ENCODE results near the gene MEF2C. TPM values are rescaled to one million over a fixed set of nuclear protein-coding genes. Genes with fewer than 3 reads are reported as not detected.

Gene MEF2C
- total RNA-seq, 1 experiment from 2014 or later = 1.7 TPM

GRCh38 chr5:88765798-88766197, 117.2 kb downstream of the MEF2C start:
- no peak for TF ChIP-seq MLX (CRISPR knock-in tag; IDR thresholded peaks at IDR 0.05)
- no peak for TF ChIP-seq SMAD4 (CRISPR knock-in tag; IDR thresholded peaks at IDR 0.05)
- no peak for TF ChIP-seq ATF2 (CRISPR knock-in tag; IDR thresholded peaks at IDR 0.05; ENCODE audit: borderline replicate concordance, low read depth)
- TF ChIP-seq GRHL2 (CRISPR knock-in tag; IDR thresholded peaks at IDR 0.05; ENCODE audit: insufficient replicate concordance, severe bottlenecking) = no peak
- no peak for TF ChIP-seq MAX (CRISPR knock-in tag; IDR thresholded peaks at IDR 0.05)
- no peak for TF ChIP-seq PRDM15 (CRISPR knock-in tag; IDR thresholded peaks at IDR 0.05)
- no peak for TF ChIP-seq PREB (CRISPR knock-in tag; IDR thresholded peaks at IDR 0.05; ENCODE audit: borderline replicate concordance)
- no peak for TF ChIP-seq JUN (CRISPR knock-in tag; IDR thresholded peaks at IDR 0.05)
- TF ChIP-seq MXD4 (CRISPR knock-in tag; IDR thresholded peaks at IDR 0.05; ENCODE audit: borderline replicate concordance) = no peak
- no peak for TF ChIP-seq FOXP4 (CRISPR knock-in tag; IDR thresholded peaks at IDR 0.05)
- TF ChIP-seq HMGXB4 (CRISPR knock-in tag; IDR thresholded peaks at IDR 0.05) = no peak
- no peak for TF ChIP-seq CTCF (IDR thresholded peaks at IDR 0.05)
- no peak for TF ChIP-seq MYBL2 (CRISPR knock-in tag; IDR thresholded peaks at IDR 0.05)
- no peak for TF ChIP-seq CDX4 (CRISPR knock-in tag; IDR thresholded peaks at IDR 0.05; ENCODE audit: borderline replicate concordance)
- no peak for TF ChIP-seq FOXK1 (CRISPR knock-in tag; IDR thresholded peaks at IDR 0.05)
- no peak for TF ChIP-seq KAT7 (CRISPR knock-in tag; IDR thresholded peaks at IDR 0.05; ENCODE audit: borderline replicate concordance)
- no peak for TF ChIP-seq GABPB1 (CRISPR knock-in tag; IDR thresholded peaks at IDR 0.05)
- TF ChIP-seq ZBTB43 (CRISPR knock-in tag; IDR thresholded peaks at IDR 0.05) = no peak
- TF ChIP-seq USF2 (CRISPR knock-in tag; IDR thresholded peaks at IDR 0.05) = no peak
- TF ChIP-seq IRF2 (CRISPR knock-in tag; IDR thresholded peaks at IDR 0.05; ENCODE audit: borderline replicate concordance, low read depth) = no peak
- no peak overlapping the region for H3K27ac Mint-ChIP-seq
- peaks cover 15% of the 10 kb centered on the region for H3K9me3 Mint-ChIP-seq
- no peaks in the 10 kb centered on the region for H3K4me1 Mint-ChIP-seq
- H3K36me3 Mint-ChIP-seq = no peaks in the 10 kb centered on the region
- POLR2A ChIA-PET = interaction anchor here (0.5 kb wide), 1 partner anchor 26 kb away, joined by 3 read pairs; no protein-coding TSS in a partner anchor
- H3K27me3 Mint-ChIP-seq (ENCODE audit: low read depth) = no peaks in the 10 kb centered on the region
- H3K4me3 Mint-ChIP-seq = no peak overlapping the region
- ATAC-seq (no peak), DNase-seq (ENCODE audit: low spot score) (no peak)
- CTCF ChIA-PET = interaction anchor here (0.8 to 1.1 kb wide), 2 partner anchors 36 to 38 kb away, joined by 3 to 4 read pairs; no protein-coding TSS in a partner anchor
